DMS53 (cell line): Measurements from ENCODE around the gene LINGO3.

Source experiments
- DNase-seq: peaks from one replicate; lab custom pipeline; 2025; lab: John Stamatoyannopoulos, UW

Gene LINGO3

GRCh38 chr19:2339644-2340310 is 31.8 kb upstream of the LINGO3 start:
- no peak for DNase-seq

DNA sequence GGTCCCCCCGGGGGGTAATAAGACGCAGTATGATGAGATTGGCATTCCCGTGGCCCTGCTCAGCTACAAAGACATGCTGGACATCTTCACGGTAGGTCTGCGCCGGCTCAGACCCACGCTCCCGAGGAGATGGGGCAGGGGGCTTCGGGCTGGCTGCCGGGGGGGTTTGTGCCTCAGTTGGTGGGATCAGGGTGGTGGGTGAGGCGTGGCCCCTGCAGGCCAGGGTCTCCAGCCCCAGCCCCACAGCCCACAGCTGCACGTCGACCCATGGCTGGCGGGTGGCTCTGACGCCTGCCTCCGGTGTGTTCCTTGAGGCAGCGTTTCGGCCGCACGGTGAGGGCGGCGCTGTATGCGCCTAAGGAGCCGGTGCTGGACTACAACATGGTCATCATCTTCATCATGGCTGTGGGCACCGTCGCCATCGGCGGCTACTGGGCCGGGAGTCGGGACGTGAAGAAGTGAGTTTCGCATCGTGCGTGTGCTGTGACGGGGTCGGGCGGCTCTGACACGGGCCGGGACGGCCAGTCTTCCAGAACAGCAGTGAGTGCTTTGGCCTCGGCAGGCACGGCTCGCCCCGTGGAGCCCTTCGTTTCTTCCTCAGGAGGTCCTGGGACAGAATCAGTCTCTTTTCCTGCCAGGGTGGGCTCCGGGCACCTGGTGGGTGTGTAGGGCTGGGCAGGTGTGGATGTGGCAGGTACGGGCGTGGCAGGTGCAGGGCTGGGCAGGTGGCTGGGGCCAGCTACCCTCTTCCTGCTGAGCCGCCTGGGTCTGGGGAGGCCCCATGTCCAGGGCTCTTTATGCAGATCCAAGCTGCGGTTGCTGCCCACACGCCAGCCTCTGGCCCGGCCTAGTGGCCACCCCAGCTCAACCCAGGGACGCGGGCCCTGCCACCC is 31.0 kb upstream of the LINGO3 start:
- no peak for DNase-seq

DNA sequence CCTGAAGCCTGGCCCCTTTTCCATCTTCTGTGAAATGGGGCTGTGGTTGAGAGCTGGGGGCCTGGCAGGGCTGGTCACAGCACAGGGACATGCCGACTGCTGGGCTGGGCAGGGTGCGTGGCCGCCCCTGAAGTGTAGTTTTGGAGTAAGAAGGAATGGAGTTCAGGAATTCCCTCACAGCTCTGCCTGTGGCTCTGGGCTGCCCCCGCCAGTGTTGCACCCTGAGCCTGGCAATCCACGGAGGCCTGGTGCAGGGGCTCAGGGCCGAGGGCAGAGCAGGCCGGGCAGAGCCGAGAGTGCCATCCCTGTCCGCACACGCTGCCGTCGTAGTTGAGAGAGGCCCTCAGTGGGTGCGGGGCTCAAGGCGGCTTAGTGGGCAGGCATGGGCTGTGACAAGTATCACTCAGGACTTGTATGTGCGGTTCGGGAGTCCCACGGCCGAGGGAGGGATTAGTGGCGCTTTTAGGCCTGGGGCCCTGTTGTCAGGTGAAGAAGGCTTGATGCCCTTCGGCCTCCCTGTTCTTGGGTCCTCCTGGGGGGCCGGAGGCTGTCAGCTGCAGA is 30.2 kb upstream of the LINGO3 start:
- DNase-seq = no peak

GRCh38 chr19:2337329-2337707 is 29.4 kb upstream of the LINGO3 start:
- DNase-seq = peak; percentile 89

- DNase-seq = no peak
Measured at GRCh38 chr19:2336528-2337328, 28.8 kb upstream of the LINGO3 start.

- DNase-seq = no peak
Measured at GRCh38 chr19:2335848-2336247, 27.9 kb upstream of the LINGO3 start.

DNA sequence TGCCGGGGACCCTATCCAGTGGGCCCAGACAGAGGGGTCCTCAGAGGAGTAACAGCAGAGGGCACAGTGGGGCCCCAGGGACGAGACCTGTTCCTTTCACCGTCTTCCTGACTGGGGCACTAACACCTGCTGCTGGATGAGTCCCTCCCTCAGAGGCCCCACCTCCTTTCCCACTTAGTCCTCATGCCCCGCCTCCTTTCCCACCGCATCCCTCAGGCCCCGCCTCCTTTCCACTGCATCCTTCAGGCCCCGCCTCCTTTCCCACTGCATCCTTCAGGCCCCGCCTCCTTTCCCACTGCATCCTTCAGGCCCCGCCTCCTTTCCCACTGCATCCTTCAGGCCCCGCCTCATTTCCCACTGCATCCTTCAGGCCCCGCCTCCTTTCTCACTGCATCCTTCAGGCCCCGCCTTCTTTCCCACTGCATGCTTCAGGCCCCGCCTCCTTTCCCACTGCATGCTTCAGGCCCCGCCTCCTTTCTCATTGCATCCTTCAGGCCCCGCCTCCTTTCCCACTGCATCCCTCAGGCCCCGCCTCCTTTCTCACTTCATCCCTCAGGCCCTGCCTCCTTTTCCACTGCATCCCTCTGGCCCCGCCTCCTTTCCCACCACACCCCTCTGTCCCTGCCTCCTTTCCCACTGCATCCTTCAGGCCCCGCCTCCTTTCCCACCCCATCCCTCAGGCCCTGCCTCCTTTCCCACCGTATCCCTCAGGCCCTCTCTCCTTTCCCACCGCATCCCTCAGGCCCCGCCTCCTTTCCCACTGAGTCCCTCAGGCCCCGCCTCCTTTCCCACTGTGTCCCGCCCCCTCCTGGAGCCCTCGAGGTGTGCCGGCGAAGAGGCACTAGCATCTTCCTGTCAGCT is 27.3 kb upstream of the LINGO3 start:
- DNase-seq = peak; percentile 48

GRCh38 chr19:2334426-2334825 is 26.5 kb upstream of the LINGO3 start:
- DNase-seq = no peak

GRCh38 chr19:2333807-2334211 is 25.9 kb upstream of the LINGO3 start:
- DNase-seq = no peak

GRCh38 chr19:2333027-2333806 is 25.3 kb upstream of the LINGO3 start:
- peak; percentile 93 for DNase-seq

GRCh38 chr19:2332341-2333026 is 24.5 kb upstream of the LINGO3 start:
- peak; percentile 68 for DNase-seq

GRCh38 chr19:2331601-2332246 is 23.8 kb upstream of the LINGO3 start:
- DNase-seq = no peak

DNA sequence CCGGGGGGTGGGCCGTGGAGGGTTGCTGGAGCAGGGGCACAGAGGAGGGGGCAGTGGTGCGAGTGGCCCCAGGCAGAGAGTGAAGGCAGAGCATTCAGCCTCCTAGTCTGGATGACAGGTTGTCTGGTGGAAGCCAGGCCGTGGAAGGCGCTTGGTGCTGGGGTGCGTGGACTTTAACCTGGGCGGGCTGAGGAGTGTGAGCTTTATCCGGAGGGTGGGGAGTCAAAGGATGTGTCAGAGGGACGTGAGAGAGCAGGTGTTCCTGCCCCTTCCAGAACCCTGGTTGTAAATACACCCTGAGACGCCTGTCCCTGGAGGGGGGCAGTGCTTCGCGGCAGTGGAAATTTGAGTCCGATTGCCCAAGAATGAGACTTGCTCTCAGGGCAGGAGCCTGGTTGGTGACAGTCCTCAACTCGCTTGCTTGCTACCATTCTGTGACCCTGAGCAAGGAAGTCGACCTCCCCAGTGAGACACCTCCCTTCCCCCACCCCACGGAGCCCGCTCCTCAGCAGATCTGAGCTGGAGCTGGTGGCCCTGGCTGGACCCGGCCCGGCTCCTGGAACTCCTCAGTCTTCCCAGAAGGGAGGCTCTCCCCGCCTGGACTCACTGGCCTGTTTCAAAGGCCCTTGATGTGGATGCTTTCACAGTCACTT is 22.8 kb upstream of the LINGO3 start:
- peak; percentile 92 for DNase-seq

DNA sequence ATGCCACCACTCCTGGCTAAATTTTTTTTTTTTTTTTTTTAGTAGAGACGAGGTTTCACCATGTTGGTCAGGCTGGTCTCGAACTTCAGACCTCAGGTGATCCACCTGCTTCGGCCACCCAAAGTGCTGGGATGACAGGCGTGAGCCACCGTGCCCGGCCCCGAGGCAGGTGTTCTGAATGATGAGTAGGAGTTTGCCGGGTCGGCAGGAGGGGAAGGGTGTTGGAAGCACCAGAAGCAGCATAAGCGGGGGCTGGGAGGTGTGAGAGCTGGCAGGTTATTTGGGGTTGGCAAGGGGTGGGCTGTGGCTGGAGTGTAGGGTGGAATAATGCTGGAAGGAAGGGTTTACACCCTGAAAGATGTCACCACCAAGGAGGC is 22.3 kb upstream of the LINGO3 start:
- DNase-seq = peak; percentile 66

DNA sequence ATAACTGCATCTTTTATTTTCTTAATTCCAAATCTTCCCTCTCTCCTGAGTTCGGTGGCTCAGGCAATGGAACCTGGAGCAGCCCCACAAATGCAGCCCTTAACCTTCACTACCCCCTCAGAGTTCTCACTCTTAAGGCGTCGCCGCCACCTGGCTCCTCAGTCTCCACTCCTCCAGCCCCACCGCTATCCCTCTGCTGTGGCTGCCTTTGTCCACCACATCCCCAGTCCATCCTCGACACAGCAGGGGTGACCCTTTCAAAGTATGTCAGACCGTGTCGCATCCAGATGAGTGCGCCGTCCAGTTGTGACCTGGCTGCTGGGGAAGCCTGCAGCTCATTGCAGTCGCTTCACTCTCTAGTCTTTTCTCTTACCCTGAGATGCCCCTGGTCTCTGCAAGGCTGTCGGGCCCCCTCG is 21.6 kb upstream of the LINGO3 start:
- peak; percentile 52 for DNase-seq

GRCh38 chr19:2329149-2329478 is 21.2 kb upstream of the LINGO3 start:
- DNase-seq = peak; percentile 47

DNA sequence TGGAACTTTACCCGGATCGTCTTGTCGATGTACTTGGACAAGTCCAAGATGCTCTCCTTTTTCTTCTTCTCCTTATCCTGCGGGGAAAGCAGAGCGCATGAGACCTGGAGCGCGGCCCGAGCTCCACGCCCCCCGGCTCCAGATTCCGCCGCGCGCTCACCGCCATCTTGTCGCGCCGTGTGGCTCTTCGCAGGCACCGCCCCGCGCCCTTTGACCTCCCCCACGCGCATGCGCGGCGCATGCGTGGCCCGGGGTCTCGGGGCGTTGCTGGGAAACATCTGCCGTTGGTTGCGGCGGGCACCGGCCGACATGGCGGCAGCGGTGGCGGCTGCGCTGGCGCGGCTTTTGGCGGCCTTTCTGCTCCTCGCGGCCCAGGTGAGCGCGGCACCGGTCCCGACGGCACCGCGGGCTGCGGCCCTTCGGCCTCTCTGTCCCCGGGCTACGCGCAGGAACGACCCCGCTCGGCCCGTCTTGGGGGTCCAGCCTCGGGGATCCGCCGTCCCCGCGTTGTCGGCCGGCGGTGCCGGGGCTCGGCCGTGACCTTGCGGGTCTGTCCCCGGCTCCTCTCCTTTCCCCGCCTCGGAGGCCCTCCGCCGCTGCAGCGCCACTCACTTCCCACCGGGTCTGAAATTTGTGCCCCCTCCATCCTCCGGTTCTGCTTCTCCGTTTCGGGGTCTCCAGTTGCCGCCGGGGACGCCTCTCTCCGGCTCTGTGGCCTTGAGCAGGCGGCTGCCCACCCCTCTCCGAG is 20.6 kb upstream of the LINGO3 start, which contains the start of the genes LSM7 and SPPL2B:
TSS of gene LSM7 (minus strand) at position 186 of the 748 bp plus-strand sequence. CDS start at position 166, 20 bp downstream.
TSS of gene SPPL2B (plus strand) at position 284 of the 748 bp plus-strand sequence. CDS start at position 310, 26 bp downstream.
- peak; percentile 91 for DNase-seq
